Measurements from ENCODE around the gene MAGEA4.

MAGEA4 gene

DNA sequence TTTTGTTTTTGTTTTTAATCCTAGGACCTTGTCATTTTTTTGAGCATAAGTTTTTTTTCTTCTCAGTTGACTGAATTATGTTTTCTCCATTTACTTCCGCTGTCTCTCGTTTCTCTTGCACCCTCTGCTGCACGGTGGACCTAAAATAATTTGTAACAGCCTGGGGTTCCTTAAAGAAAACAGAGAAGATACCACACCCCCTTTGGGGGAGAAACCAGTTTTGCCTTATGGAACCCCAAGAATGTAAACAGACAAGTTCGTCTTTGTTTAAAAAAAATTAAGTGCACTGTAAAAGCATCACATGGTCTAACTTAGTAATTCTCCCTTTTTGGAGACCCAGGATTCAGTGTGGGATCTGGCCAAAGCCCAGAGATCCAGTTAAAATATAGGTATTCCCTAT, 32.8 kb upstream of the MAGEA4 start:
- no peaks in the 10 kb centered on the region for H3K27me3 ChIP-seq (ENCODE audit: insufficient read depth, low read depth, severe bottlenecking)
- no peak overlapping the region for H3K4me3 ChIP-seq (ENCODE audit: low read depth, low read length)
- no peaks in the 10 kb centered on the region for H3K36me3 ChIP-seq
- no peak for TF ChIP-seq CTCF (IDR thresholded peaks at IDR 0.05; ENCODE audit: low read depth, low read length)
- peaks cover 11% of the 10 kb centered on the region for H3K9me3 ChIP-seq (ENCODE audit: severe bottlenecking)
- DNase-seq: no peak
- no peak overlapping the region for H3K27ac ChIP-seq

DNA sequence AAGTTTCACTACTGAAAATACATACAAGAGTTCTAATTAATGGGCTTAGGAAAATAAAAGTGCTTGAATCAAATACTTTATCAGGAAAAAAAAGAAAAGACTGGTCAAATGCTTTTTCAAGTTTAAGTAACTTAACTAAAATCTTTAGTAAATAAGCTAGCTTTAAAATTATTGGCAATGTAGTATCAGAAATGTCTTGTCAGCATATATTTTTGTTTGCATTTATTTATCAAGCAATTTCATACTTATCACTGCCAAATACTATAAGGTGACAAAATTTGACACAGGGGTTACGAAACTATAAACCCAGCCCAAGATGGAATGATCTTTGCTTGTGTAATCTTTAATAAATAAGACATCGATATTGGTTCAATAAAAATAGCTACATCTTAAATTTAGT, 31.8 kb upstream of the MAGEA4 start:
- Histone ChIP-seq H3K36me3 (no peaks in the 10 kb centered on the region), H3K4me3 (ENCODE audit: low read depth, low read length) (no peak overlapping the region), H3K9me3 (ENCODE audit: severe bottlenecking) (peaks cover 11% of the 10 kb centered on the region), H3K27me3 (ENCODE audit: insufficient read depth, low read depth, severe bottlenecking) (no peaks in the 10 kb centered on the region), H3K27ac (no peak overlapping the region)
- TF ChIP-seq CTCF (IDR thresholded peaks at IDR 0.05; ENCODE audit: low read depth, low read length): no peak
- DNase-seq: no peak

- peaks cover 10% of the 10 kb centered on the region for H3K9me3 ChIP-seq (ENCODE audit: severe bottlenecking)
- no peak overlapping the region for H3K4me3 ChIP-seq (ENCODE audit: low read depth, low read length)
- no peak overlapping the region for H3K27ac ChIP-seq
- no peaks in the 10 kb centered on the region for H3K36me3 ChIP-seq
- TF ChIP-seq CTCF (IDR thresholded peaks at IDR 0.05; ENCODE audit: low read depth, low read length): no peak
- DNase-seq: no peak
- H3K27me3 ChIP-seq (ENCODE audit: insufficient read depth, low read depth, severe bottlenecking): no peaks in the 10 kb centered on the region
Measured at GRCh38 chrX:151889421-151889820, 23.3 kb upstream of the MAGEA4 start.

DNA sequence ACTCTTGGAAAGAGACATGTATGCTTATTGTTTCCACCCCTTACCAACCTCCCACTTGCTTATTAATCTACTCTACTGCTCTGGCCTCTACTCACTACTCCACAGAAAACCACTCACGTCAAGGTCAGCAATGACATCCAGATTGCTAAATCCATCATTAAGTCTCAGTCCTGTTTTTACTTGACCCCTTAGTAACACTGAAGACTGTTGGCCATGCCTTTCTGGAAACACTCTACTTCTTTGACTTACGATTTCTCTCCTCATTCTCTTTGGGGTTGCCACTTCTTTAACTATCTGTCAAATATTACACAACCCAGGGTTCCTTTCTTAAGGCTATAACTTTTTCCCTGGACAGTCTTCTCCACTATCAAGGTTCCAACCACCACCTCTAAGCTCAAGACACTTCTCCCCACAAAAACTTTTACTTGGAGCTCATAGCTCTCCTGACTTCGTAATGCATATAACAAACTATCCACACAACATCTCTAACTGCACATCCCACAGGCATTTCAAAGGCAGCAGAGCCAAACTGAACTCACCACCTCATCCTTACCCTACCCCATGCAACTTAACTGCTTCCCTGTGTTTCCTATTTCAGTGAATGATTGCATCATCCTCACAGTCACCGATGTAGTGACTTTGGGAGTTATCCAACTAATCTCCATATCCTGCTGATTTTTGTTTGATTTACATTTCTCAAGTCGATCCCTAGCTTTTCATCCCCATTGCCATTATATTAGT, 15.8 kb upstream of the MAGEA4 start:
- no peak for DNase-seq
- no peak overlapping the region for H3K27ac ChIP-seq
- H3K9me3 ChIP-seq (ENCODE audit: severe bottlenecking): no peaks in the 10 kb centered on the region
- H3K4me3 ChIP-seq (ENCODE audit: low read depth, low read length): no peak overlapping the region
- no peak for TF ChIP-seq CTCF (IDR thresholded peaks at IDR 0.05; ENCODE audit: low read depth, low read length)
- no peaks in the 10 kb centered on the region for H3K36me3 ChIP-seq
- peaks cover 2% of the 10 kb centered on the region for H3K27me3 ChIP-seq (ENCODE audit: insufficient read depth, low read depth, severe bottlenecking)

DNA sequence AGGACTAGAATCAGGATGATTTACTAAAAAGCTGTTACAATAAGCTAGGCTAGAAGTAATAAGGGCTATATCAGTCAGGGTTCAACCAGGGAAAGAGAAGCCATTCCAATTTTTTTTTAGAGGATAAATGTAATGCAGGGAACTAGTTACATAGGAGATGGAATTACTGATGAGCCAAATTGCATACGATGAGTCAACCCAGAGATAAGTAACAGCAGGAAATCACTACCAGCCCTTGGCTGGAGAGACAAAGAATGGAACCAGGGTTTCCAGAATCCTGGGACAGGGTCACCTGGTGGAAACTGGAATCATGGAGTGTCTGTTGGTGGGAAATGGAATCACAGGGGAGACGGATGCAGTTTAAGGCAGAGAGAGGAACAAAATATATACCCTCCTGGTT, 13.1 kb upstream of the MAGEA4 start:
- Histone ChIP-seq H3K27me3 (ENCODE audit: insufficient read depth, low read depth, severe bottlenecking) (peaks cover 2% of the 10 kb centered on the region), H3K9me3 (ENCODE audit: severe bottlenecking) (no peaks in the 10 kb centered on the region), H3K4me3 (ENCODE audit: low read depth, low read length) (no peak overlapping the region), H3K27ac (no peak overlapping the region), H3K36me3 (no peaks in the 10 kb centered on the region)
- no peak for TF ChIP-seq CTCF (IDR thresholded peaks at IDR 0.05; ENCODE audit: low read depth, low read length)
- no peak for DNase-seq

DNA sequence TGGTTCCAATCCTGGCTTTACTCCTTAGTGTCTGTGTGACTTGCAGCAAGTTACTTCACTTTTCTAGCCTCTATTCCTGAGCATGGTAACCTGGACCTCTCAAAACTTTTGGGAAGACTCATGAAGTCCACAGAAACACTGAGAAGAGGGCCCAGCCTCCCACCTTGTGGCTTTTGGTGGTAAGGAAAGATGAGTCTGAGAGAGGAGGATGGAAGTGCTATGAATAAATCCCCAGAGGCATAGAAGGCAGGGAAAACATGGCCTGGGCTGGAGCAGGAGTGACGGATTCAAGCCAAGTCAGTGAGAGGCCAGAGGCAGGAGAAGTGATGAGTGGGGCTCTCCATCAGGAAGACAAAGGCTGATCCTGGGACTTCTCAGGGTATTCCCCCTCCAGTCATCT, 10.9 kb upstream of the MAGEA4 start:
- Histone ChIP-seq H3K27me3 (ENCODE audit: insufficient read depth, low read depth, severe bottlenecking) (peaks cover 2% of the 10 kb centered on the region), H3K9me3 (ENCODE audit: severe bottlenecking) (no peaks in the 10 kb centered on the region), H3K4me3 (ENCODE audit: low read depth, low read length) (no peak overlapping the region), H3K27ac (no peak overlapping the region), H3K36me3 (no peaks in the 10 kb centered on the region)
- DNase-seq: no peak
- TF ChIP-seq CTCF (IDR thresholded peaks at IDR 0.05; ENCODE audit: low read depth, low read length): no peak

All from WERI-Rb-1 (cell line).